Stimulated activated CD8-positive, alpha-beta memory T cell treated with anti-CD3 and anti-CD28 coated beads, Interleukin-7, amount 100 ng/mL, for 4 hours (primary cell): ENCODE data around the gene SERPINA10.
"Not testable (repeated sequence)": the region's sequence is repeated elsewhere in the genome, so short reads cannot be mapped to it uniquely, and the experiment has no call there.

Experiments used
- DNase-seq, 2 donors: peaks; one replicate each; pipeline ENCODE4 v3.0.0-alpha.2; 2020; ENCODE audit warnings: low read depth in 2 of 2

The SERPINA10 gene

GRCh38 chr14:94284221-94284620, 8.8 kb downstream of the SERPINA10 start:
- no peak for DNase-seq

DNA sequence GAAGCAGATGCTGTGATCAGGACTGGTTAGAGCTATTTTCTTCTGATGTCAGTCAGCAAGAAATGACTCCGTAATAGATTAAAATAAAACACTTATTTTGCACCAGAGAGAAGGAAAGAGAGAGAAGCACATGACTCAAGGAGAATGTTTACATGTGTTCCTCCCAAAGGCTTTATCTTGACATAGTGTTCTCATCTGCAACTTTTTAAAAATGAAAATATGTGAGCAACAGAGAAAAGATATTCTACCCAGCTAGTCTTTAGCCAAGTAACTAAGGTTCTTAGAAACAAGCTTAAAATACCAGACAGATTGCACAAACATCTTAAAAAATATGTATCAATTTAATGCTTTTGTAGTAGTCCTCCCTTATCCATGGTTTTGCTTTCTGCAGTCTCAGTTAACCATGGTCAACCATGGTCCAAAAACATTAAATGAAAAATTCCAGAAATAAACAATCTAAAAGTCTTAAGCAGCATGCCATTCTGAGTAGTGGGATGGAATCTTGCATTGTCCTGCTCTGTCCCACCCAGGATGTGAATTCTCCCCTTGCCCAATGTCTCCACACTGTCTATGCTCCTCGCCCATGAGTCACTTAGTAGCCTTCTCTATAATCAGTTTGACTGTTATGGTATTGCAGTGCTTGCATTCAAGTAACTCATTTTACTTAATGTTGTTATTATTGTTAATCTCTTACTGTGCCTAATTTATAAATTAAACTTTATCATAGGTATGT, 9.9 kb downstream of the SERPINA10 start:
- no peak for DNase-seq

GRCh38 chr14:94278731-94279130, 14.3 kb downstream of the SERPINA10 start:
- DNase-seq, result no peak

DNA sequence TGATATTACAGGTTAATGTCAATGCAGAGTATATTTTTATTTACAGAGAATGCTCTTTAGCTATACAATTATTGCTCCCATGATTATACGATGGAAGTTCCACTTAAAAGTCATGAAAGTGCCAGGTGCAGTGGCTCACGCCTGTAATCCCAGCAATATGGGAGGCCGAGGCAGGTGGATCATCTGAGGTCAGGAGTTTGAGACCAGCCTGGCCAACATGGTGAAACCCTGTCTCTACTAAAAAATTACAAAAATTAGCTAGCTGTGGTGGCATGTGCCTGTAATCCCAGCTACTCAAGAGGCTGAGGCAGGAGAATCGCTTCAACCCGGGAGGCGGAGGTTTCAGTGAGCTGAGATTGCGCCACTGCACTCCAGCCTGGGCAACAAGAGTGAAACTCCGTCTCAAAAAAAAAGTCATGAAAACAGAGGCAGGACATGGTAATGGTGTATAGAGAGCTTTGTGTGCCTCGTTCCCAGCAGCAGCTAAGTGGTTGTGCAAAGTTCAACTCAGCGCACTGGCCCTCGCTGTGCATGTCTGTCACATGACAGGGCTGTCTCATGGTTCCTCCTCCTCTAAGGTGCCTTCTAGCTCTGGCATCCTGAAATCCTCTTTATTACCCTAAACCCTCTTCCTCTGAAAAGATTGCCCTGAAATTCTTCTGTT, 16.0 kb downstream of the SERPINA10 start:
- not testable (repeated sequence) for DNase-seq

DNA sequence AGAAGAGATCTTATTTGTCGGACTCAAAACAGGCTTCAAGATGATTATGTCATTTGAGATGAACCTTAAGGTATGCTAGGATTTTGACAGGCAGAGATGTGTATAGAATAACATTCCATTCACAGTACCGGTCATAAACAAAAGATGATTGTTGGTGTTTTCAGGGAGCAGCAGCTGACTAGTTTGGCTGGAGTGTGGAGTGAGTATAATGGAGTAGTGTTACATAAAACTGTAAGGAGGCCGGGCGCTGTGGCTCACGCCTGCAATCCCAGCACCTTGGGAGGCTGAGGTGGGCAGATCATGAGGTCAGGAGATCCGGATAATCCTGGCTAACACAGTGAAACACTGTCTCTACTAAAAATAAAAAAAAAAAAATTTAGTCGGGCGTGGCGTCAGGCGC, 23.9 kb downstream of the SERPINA10 start:
- DNase-seq, result no peak

GRCh38 chr14:94268582-94268981, 24.5 kb downstream of the SERPINA10 start:
- not testable (repeated sequence) for DNase-seq

- DNase-seq, result no peak
Measured at GRCh38 chr14:94267352-94267751, 25.7 kb downstream of the SERPINA10 start.

GRCh38 chr14:94264195-94264594, 28.9 kb downstream of the SERPINA10 start:
- DNase-seq, result not testable (repeated sequence)

DNA sequence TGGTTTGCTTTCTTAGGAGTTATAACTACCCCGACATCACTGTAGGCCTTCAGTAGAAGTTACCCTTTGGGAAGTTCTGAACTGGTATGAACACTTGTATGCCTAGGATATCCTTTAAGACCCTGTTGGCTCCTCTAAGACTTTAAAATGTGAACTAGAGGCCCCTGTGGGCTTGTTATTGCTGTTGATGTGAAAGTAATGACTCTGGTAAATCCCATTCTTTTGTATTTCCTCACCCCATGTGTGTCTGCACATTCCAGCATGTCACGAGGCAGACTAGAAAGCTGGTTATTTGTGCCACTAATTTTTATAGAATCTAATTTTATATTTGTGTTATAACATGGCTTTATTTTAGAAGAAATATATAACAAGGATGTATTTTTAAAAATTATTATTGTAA, 48.9 kb downstream of the SERPINA10 start:
- no peak for DNase-seq

DNA sequence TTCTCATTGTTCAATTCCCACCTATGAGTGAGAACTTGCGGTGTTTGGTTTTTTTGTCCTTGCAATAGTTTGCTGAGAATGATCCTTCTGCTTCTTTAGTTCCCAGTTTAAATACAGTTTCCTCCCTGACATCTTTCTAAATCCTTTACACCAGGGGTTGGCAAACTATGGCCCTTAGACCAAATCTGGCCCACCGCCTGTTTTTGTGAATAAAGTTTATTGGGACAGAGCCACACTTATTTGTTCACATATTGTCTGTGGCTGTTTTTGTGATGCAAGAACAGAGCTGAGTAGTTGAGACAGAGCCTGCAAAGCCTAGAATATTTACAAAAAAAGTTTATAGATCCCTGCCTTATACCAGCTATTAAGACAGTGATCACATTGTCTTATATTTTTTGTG, 53.7 kb downstream of the SERPINA10 start:
- DNase-seq, result no peak

- DNase-seq, result no peak
Measured at GRCh38 chr14:94237983-94238382, 55.1 kb downstream of the SERPINA10 start.

DNA sequence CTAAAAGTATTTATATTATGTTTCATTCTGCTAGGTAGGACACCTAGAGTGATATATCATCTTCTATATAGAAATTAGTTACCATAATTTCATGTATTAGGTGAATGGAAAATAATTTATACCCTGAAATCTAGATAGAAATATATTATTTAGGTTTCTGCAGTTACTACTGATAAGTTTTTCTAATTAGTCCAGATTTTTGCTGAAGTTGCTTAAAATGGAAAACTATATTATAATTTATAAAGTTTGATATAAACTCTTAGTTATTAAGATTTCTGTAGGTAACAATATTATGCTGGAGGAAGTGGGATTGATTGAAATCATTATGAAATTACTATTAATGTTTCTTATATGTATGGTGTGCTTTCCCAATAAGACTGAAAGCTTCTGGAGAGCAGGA, 56.0 kb downstream of the SERPINA10 start:
- no peak for DNase-seq
